DMS153 (cell line): ENCODE measurements around the gene TFPI2.
"Not testable (repeated sequence)": the region's sequence is repeated elsewhere in the genome, so short reads cannot be mapped to it uniquely, and the experiment has no call there.

Experiments used
- DNase-seq: peaks from one replicate; lab custom pipeline; 2025; lab: John Stamatoyannopoulos, UW

Gene TFPI2, protein sequence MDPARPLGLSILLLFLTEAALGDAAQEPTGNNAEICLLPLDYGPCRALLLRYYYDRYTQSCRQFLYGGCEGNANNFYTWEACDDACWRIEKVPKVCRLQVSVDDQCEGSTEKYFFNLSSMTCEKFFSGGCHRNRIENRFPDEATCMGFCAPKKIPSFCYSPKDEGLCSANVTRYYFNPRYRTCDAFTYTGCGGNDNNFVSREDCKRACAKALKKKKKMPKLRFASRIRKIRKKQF

GRCh38 chr7:93890464-93891068, at the start of gene TFPI2:
TSS of gene TFPI2 (minus strand) at chr7:93890753. CDS start at chr7:93890678, 75 bp downstream.
- DNase-seq = no peak

DNA sequence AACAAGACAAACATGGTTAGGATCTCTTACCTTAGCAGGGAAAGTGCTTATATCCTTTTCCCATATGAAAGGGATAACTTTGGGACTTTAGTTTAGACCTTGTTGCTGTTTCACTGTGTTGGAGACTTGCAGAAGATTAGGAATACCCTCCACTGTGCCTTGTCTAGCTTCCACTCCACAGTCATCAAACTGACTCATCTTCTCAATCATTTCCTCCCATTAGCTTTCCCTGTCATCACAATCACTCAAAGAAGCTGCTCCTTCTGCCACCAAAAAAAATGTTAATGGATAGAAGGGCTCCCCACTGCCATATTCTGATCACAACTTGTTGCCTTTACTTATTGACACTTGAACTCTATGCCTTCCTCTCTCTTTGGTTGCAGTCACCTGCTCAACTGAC, 47.7 kb upstream of the TFPI2 start:
- no peak for DNase-seq

- no peak for DNase-seq
These were observed 47.3 kb upstream of the TFPI2 start for GRCh38 chr7:93937818-93938217.

GRCh38 chr7:93935102-93935501, 44.5 kb upstream of the TFPI2 start:
- DNase-seq = no peak

DNA sequence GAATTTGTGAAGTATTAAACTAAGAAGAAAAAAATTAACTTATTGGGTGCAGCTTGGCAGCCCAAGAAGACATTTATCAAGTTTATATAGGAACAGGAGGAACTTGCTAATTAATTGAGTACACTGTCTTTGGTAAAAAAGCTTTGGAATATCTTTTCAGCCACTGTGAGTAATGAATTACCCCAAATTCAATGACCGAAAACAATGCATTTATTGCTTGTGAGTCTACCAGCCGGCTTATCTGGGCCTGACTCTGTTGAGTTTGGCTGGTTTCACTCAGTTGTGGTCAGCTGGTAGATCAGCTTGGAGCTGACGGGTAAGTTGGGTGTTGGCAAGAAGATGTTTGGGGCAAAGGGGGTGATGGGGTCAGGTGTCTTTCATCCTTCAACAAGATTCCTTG, 42.6 kb upstream of the TFPI2 start:
- DNase-seq = no peak

DNA sequence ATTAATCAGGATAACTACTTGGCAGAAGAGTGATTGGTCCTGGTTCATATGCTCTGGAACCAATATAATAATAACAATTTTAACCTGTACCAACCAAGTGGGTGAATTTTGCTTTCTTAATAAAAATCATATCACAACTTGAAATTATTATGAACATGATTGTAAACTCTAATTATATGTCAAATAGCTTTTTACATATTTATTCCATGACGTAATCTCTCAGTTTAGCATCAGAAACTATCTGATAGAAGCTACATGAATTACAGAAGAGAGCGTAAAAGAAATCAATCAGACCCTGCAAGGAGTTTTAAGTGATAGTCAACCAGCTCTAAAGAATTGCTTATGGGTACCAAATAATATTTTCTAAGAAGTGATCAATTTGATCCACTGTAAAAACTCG, 41.1 kb upstream of the TFPI2 start:
- DNase-seq = no peak

- DNase-seq = no peak
These were observed 37.0 kb upstream of the TFPI2 start for GRCh38 chr7:93927585-93927984.

DNA sequence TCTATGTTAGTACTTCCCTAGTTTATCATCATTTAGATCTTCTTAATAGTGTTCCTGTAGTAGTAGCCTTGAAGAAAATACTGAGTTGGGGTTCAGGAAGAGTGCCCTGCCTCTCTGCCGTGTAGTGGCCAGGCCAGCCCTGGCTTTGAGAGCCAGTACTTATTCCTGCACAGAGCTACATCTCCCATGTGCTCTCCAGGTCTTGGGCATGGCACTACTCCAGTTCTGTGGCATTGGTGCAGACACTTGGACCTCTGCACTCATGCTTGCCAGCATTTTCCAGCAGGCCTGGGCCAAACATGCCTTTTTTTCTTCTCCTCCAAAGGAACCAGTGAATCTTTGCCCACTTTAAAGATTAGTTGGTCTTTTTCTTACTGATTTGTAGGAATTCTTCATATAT, 36.2 kb upstream of the TFPI2 start:
- no peak for DNase-seq

DNA sequence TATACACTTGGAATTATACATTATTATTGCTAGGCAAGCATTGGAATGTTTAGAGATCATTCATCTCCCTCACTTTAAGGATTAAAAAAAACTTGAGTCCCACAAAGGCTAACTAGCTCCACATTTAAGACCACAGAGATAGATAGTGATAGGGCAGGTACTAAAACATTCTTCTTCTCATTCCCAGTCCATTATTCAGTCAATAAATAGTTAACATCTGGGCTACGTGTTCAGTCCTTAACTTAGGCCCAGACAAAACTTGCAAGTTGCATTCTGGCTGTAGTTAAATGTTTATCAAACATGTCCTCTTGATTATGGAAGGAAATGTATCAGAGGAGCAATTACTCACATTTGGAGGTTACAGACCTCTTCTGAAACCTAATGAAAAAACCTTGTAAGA, 33.4 kb upstream of the TFPI2 start:
- DNase-seq = no peak

GRCh38 chr7:93923296-93923695, 32.7 kb upstream of the TFPI2 start:
- no peak for DNase-seq

GRCh38 chr7:93921607-93922566, 31.3 kb upstream of the TFPI2 start, which contains the start of gene GNG11:
TSS of gene GNG11 (plus strand) at chr7:93921735. CDS start at chr7:93922138, 403 bp downstream.
- no peak for DNase-seq

- no peak for DNase-seq
These were observed 30.6 kb upstream of the TFPI2 start for GRCh38 chr7:93921186-93921585.

GRCh38 chr7:93920496-93921182, 30.1 kb upstream of the TFPI2 start:
- DNase-seq = no peak

GRCh38 chr7:93916315-93916714, 25.8 kb upstream of the TFPI2 start:
- not testable (repeated sequence) for DNase-seq

- not testable (repeated sequence) for DNase-seq
These were observed 25.3 kb upstream of the TFPI2 start for GRCh38 chr7:93915888-93916287.

DNA sequence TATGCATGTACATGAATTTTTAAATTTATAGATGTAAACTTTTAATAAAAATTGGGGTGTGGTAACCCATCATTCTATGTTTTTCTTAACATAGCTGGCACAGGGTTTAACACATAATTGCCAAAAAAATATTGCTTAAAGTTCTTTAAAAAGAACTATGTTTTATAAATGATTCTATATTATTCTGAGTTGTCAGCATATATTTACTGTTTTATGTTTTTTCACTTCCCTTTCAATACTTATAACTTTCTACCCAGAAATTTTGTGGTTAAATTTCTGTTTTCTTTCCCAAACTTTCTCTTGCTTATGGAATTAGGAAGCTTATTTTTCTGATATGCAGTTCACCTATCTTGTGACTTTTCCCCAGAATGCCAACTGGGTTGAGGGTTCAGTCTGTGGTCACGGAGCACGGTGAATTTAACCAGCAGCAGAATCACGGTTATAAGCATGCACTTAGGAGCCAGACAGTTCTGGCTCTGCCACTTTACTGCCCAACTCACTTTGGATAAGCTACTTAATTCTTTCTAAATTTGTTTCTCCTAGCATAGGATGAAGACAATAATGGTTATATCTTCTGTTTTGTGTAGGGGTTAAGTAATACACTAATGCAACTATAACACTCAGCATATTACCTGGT, 24.8 kb upstream of the TFPI2 start:
- not testable (repeated sequence) for DNase-seq

DNA sequence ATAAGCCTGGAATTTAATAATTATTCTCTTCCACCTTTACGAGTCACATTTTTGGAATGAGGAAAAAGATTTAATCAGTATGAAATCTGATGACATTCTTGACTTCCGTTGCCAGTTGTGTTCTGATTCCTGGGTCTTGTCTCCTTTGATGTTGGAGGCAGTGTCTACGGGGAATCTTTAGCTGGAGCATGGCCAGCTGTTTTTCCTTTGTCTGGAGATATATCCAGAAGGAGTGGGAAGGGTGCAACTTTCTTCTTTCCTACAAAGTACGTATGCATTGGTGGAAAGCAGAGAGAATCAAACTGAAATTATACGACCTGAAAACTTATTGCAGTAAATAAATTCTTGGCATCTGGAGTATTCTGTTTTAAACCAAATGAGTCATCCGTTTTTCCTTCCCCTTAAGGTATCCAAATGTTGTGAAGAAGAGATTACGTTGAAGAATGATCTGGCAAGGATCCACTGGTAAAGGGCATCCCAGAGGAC, 24.1 kb upstream of the TFPI2 start:
- DNase-seq = no peak

- DNase-seq = no peak
These were observed 22.6 kb upstream of the TFPI2 start for GRCh38 chr7:93913197-93913596.

DNA sequence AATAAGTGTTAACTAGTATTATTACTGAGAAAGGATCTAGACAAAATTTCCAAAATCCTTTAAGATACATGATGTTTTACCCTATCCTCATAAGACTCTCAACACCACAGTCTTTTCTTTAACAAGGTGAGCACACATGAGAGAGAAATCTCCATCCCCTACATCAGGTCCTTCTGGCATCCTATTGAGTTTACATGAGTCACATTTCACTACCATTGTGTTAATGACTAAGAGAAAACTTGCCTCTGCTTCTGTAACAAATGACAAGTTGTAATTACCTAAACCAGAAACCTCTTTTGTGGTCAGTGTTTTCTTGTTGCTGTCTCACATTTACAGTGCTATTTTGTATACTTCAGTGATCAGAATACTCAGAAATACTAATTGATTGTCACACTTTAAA, 21.1 kb upstream of the TFPI2 start:
- not testable (repeated sequence) for DNase-seq

DNA sequence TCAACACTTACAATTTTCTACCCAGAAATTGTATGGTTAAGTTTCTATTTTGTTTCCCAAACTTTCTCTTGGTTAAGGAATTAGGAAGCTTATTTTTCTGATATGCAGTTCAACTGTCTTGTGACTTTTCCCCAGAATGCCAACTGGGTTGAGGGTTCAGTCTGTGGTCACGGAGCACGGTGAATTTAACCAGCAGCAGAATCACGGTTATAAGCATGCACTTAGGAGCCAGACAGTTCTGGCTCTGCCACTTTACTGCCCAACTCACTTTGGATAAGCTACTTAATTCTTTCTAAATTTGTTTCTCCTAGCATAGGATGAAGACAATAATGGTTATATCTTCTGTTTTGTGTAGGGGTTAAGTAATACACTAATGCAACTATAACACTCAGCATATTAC, 20.7 kb upstream of the TFPI2 start:
- not testable (repeated sequence) for DNase-seq
